NOMO-1 treated with DMSO at 0.1 percent for 48 hours (cell line): Measurements from ENCODE around the gene EVA1C.
"Not testable (repeated sequence)": the region's sequence is repeated elsewhere in the genome, so short reads cannot be mapped to it uniquely, and the experiment has no call there.

Experiments
- DNase-seq: peaks from one replicate; lab custom pipeline; 2025; ENCODE audit not compliant: unreplicated experiment; lab: John Stamatoyannopoulos, UW

Gene EVA1C

GRCh38 chr21:32459972-32460371 lies 47.5 kb downstream of the EVA1C start:
- no peak for DNase-seq

- DNase-seq: no peak
These were observed 49.0 kb downstream of the EVA1C start for GRCh38 chr21:32461503-32461902.

GRCh38 chr21:32462564-32462963 lies 50.1 kb downstream of the EVA1C start:
- not testable (repeated sequence) for DNase-seq

- DNase-seq: no peak
These were observed 50.9 kb downstream of the EVA1C start for GRCh38 chr21:32463367-32463766.

- no peak for DNase-seq
These were observed 51.4 kb downstream of the EVA1C start for GRCh38 chr21:32463889-32464300.

GRCh38 chr21:32467291-32467690 lies 54.8 kb downstream of the EVA1C start:
- no peak for DNase-seq

GRCh38 chr21:32468681-32469111 lies 56.2 kb downstream of the EVA1C start:
- DNase-seq: no peak

GRCh38 chr21:32469628-32470027 lies 57.1 kb downstream of the EVA1C start:
- no peak for DNase-seq

- no peak for DNase-seq
These were observed 57.7 kb downstream of the EVA1C start for GRCh38 chr21:32470206-32470605.

GRCh38 chr21:32472890-32473765 lies 60.6 kb downstream of the EVA1C start:
- no peak for DNase-seq

GRCh38 chr21:32474179-32475059 lies 61.9 kb downstream of the EVA1C start:
- DNase-seq: no peak

- no peak for DNase-seq
These were observed 62.8 kb downstream of the EVA1C start for GRCh38 chr21:32475162-32475812.

GRCh38 chr21:32476661-32477423 lies 64.3 kb downstream of the EVA1C start:
- DNase-seq: no peak

- DNase-seq: no peak
These were observed 64.9 kb downstream of the EVA1C start for GRCh38 chr21:32477424-32477745.

- DNase-seq: no peak
These were observed 69.4 kb downstream of the EVA1C start for GRCh38 chr21:32481875-32482408.

GRCh38 chr21:32482565-32483292 lies 70.2 kb downstream of the EVA1C start:
- DNase-seq: no peak

- DNase-seq: no peak
These were observed 70.7 kb downstream of the EVA1C start for GRCh38 chr21:32483293-32483595.

- DNase-seq: no peak
These were observed 72.3 kb downstream of the EVA1C start for GRCh38 chr21:32484706-32485380.

GRCh38 chr21:32492376-32492775 lies 79.9 kb downstream of the EVA1C start:
- no peak for DNase-seq
